HepG2 (cell line): Measurements from ENCODE around the gene PTPRM. TPM values are rescaled to one million over a fixed set of nuclear protein-coding genes. Genes with fewer than 3 reads are reported as not detected.

Experiments used
- ATAC-seq: fragments of 200-7000 bp; cut with Tn5 transposase; 3 replicates; pipeline ENCODE4 v1.9.1; 2020; ENCODE audit warnings: mild to moderate bottlenecking, moderate library complexity
- BruUV-seq: library from RNA; stranded (reverse); fragments of 400-500 nt; replicated peaks from 2 replicates; lab custom pipeline; 2021; lab: Mats Ljungman, UMichigan
- CTCF ChIA-PET: fragments of 300-600 bp; formaldehyde crosslinking; extraction: SDS; loops from one replicate; lab custom pipeline; 2021; ENCODE audit warnings: low total read pairs, inconsistent platforms, low intra/inter-chr PET ratio; lab: Yijun Ruan, JAX
- POLR2A ChIA-PET: fragments of 350-600 bp; sonication (Branson Sonifier 250); formaldehyde crosslinking; loops from one replicate; lab custom pipeline; 2020; ENCODE audit warnings: antibody characterized with exemption, inconsistent platforms; lab: Yijun Ruan, JAX
- DNase-seq: peaks from one replicate; pipeline ENCODE4 v3.0.0-alpha.2; 2015; ENCODE audit warnings: low spot score
- FAIRE-seq: peaks from 3 replicates; lab custom pipeline; 2011; peaks lifted over from hg19 to GRCh38; lab: Jason Lieb, UNC
- H2AFZ ChIP-seq: one replicate; pipeline ENCODE4 v1.6.1; 2011; ENCODE audit warnings: low read length, inconsistent platforms
- H3K27ac ChIP-seq: fragments of 300-600 bp; 3 replicates; pipeline ENCODE4 v1.8.0; 2011; ENCODE audit warnings: mixed run types, mild to moderate bottlenecking, mixed read lengths, low read length, inconsistent platforms; ENCODE audit not compliant: insufficient read depth; ENCODE audit errors: extremely low read length
- H3K27me3 ChIP-seq, 2 experiments: fragments of 200-600 bp in 1 of 2; 2 replicates in 1 of 2; 3 replicates in 1 of 2; pipeline versions ENCODE4 v1.6.0 to v1.8.0; 2011; ENCODE audit warnings: low read length in 2 of 2, mild to moderate bottlenecking in 2 of 2, moderate library complexity in 2 of 2, inconsistent platforms in 1 of 2; ENCODE audit not compliant: insufficient read depth in 2 of 2, control insufficient read depth in 1 of 2
- H3K36me3 ChIP-seq, 2 experiments: fragments of 200-600 bp in 1 of 2; replicated peaks in 1 of 2; 2 replicates in 1 of 2; 3 replicates in 1 of 2; pipeline versions ENCODE4 v1.5.1 to v1.8.0; 2011; ENCODE audit warnings: low read length in 2 of 2, inconsistent platforms in 1 of 2; ENCODE audit not compliant: insufficient read depth in 2 of 2, control insufficient read depth in 1 of 2
- H3K4me1 ChIP-seq: 2 replicates; pipeline ENCODE4 v1.5.1; 2012; ENCODE audit warnings: low read length, inconsistent platforms; ENCODE audit not compliant: insufficient read depth
- H3K4me2 ChIP-seq: 2 replicates; pipeline ENCODE4 v1.6.0; 2011; ENCODE audit warnings: low read depth, low read length, inconsistent platforms
- H3K4me3 ChIP-seq, 3 experiments: fragments of 200-600 bp in 1 of 3; sonication (generic), shearing (Covaris generic) in 1 of 3; replicated peaks in 1 of 3; 2 replicates each; pipeline ENCODE4 v1.5.1; 2011 to 2016; ENCODE audit warnings: low read length in 3 of 3, inconsistent platforms in 2 of 3, low read depth in 2 of 3, mild to moderate bottlenecking in 2 of 3, control low read depth in 1 of 3, mixed read lengths in 1 of 3; ENCODE audit not compliant: insufficient read depth in 1 of 3
- H3K79me2 ChIP-seq: one replicate; pipeline ENCODE4 v1.6.1; 2011; ENCODE audit warnings: low read length, inconsistent platforms; ENCODE audit not compliant: insufficient read depth
- H3K9ac ChIP-seq: 2 replicates; pipeline ENCODE4 v1.6.0; 2011; ENCODE audit warnings: mild to moderate bottlenecking, low read depth, low read length, inconsistent platforms; ENCODE audit not compliant: insufficient read depth
- H3K9me3 ChIP-seq: 2 replicates; pipeline ENCODE4 v1.5.1; 2012; ENCODE audit warnings: mild to moderate bottlenecking, low read length
- H4K20me1 ChIP-seq: 2 replicates; pipeline ENCODE4 v1.6.0; 2011; ENCODE audit warnings: inconsistent platforms, mild to moderate bottlenecking, low read length, moderate library complexity; ENCODE audit not compliant: insufficient read depth
- AFF4 ChIP-seq: sonication (generic); formaldehyde crosslinking; IDR thresholded peaks from 2 replicates; pipeline ENCODE4 v1.4.0; 2020; ENCODE audit warnings: missing genetic modification reagents
- ATF3 ChIP-seq: sonication (generic); formaldehyde crosslinking; IDR thresholded peaks from 2 replicates; pipeline ENCODE4 v1.4.0; 2020; ENCODE audit warnings: missing genetic modification reagents
- MAFG ChIP-seq: sonication (generic); formaldehyde crosslinking; IDR thresholded peaks from 2 replicates; pipeline ENCODE4 v1.5.1; 2020; ENCODE audit warnings: mild to moderate bottlenecking, missing genetic modification reagents
- MTF2 ChIP-seq: sonication (generic); formaldehyde crosslinking; IDR thresholded peaks from 2 replicates; pipeline ENCODE4 v1.5.0; 2020; ENCODE audit warnings: missing genetic modification reagents, borderline replicate concordance
- SAP130 ChIP-seq: IDR thresholded peaks from 2 replicates; pipeline ENCODE4 v1.6.1; 2016; ENCODE audit warnings: low read depth
- SRSF9 ChIP-seq: fragments of 200-400 bp; formaldehyde crosslinking; IDR thresholded peaks from 2 replicates; pipeline ENCODE4 v1.6.1; 2018; ENCODE audit warnings: borderline replicate concordance, mild to moderate bottlenecking, low read depth, low read length; ENCODE audit not compliant: insufficient read depth, poor library complexity, severe bottlenecking
- TGIF2 ChIP-seq: IDR thresholded peaks from 2 replicates; pipeline ENCODE4 v1.6.1; 2016; ENCODE audit warnings: control low read depth, missing compliant biosample characterization
- XBP1 ChIP-seq: sonication (generic); formaldehyde crosslinking; IDR thresholded peaks from 2 replicates; pipeline ENCODE4 v1.5.0; 2020; ENCODE audit warnings: missing genetic modification reagents
- ZHX2 ChIP-seq, 2 experiments: sonication (generic) in 1 of 2; formaldehyde crosslinking in 1 of 2; IDR thresholded peaks; 2 replicates each; pipeline versions ENCODE4 v1.6.1 to v1.9.0; 2014 to 2022; ENCODE audit warnings: antibody characterized with exemption in 1 of 2, borderline replicate concordance in 1 of 2, inconsistent platforms in 1 of 2, low read depth in 1 of 2, missing genetic modification reagents in 1 of 2
- ZNF12 ChIP-seq: sonication (generic); formaldehyde crosslinking; IDR thresholded peaks from 2 replicates; pipeline ENCODE4 v1.5.0; 2020; ENCODE audit warnings: missing genetic modification reagents
- ZSCAN30 ChIP-seq: sonication (generic); formaldehyde crosslinking; IDR thresholded peaks from 2 replicates; pipeline ENCODE4 v1.5.0; 2020; ENCODE audit warnings: mild to moderate bottlenecking, missing genetic modification reagents
- ZSCAN5A ChIP-seq: sonication (generic); formaldehyde crosslinking; IDR thresholded peaks from 2 replicates; pipeline ENCODE4 v1.8.0; 2022; ENCODE audit warnings: mild to moderate bottlenecking, missing genetic modification reagents, borderline replicate concordance
- WGBS: methylation state at CpG from one replicate; pipeline ENCODE4 v1.1.6; 2017; ENCODE audit warnings: low lambda C conversion rate; 5-methylcytosine and 5-hydroxymethylcytosine counted together
- in situ Hi-C: cut with HindIII; loops from 2 replicates; pipeline ENCODE4 v1.10.0; 2017; ENCODE audit warnings: low pct_unique_long_range_greater_than_20kb; ENCODE audit not compliant: extremely low pct_ligation_motif_present
- intact Hi-C: fragments of 100-400 bp; cut with micrococcal nuclease; formaldehyde crosslinking; loops from one replicate; pipeline ENCODE4 v1.10.0; 2022; ENCODE audit not compliant: unreplicated experiment
- polyA plus RNA-seq, 8 experiments: library from polyadenylated mRNA; depleted of rRNA in 3 of 8; stranded (reverse) in 7 of 8; unstranded in 1 of 8; fragments of >200 nt; fragmentation: Illumina TruSeq in 4 of 8; extraction: Trizol in 4 of 8; gene quantifications; 2 replicates each; pipeline versions ENCODE4 v1.2.1 to v1.2.3, GENCODE V29; 2011 to 2016; ENCODE audit warnings: low read depth in 4 of 8, missing spikeins in 1 of 8, mixed read lengths in 1 of 8; ENCODE audit not compliant: insufficient read depth in 1 of 8
- total RNA-seq, 5 experiments: library from RNA; depleted of rRNA; stranded (reverse); fragments of >200 nt; fragmentation: Illumina TruSeq; extraction: Trizol; gene quantifications; 2 replicates each; pipeline ENCODE4 v1.2.3, GENCODE V29; 2016; ENCODE audit warnings: low read depth in 1 of 5

Gene PTPRM
- total and polyA plus RNA-seq, 2 of the 13 experiments (the other 11 are each of a cell fraction or from before 2014, with no cell fraction given) = 12.6 to 108 TPM

- no peak for TF ChIP-seq ZHX2 (IDR thresholded peaks at IDR 0.05; ENCODE audit: low read depth)
- no peak for TF ChIP-seq ZHX2 (CRISPR knock-in tag; IDR thresholded peaks at IDR 0.05; ENCODE audit: borderline replicate concordance)
- no peak for TF ChIP-seq TGIF2 (CRISPR knock-in tag)
Observed at GRCh38 chr18:7548721-7549120, 18.4 kb upstream of the PTPRM start (continued).

GRCh38 chr18:7557973-7558372, 9.1 kb upstream of the PTPRM start:
- no peak for ATAC-seq
- H3K4me1 ChIP-seq = peaks cover 24% of the 10 kb centered on the region

More at GRCh38 chr18:7557973-7558372, 9.1 kb upstream of the PTPRM start:
- no peaks in the 10 kb centered on the region for H3K36me3 ChIP-seq
- H3K4me2 ChIP-seq = no peak overlapping the region
- H3K9ac ChIP-seq = no peak overlapping the region
- FAIRE-seq (no peak), DNase-seq (no peak)
- no peaks in the 10 kb centered on the region for H3K9me3 ChIP-seq
- CTCF ChIA-PET = no interaction called here
- no peak overlapping the region for H3K4me3 ChIP-seq
- H3K79me2 ChIP-seq = no peaks in the 10 kb centered on the region
- H3K27ac ChIP-seq = no peak overlapping the region
- no peak for TF ChIP-seq MAFG (CRISPR knock-in tag)
- TF ChIP-seq ZSCAN30 (CRISPR knock-in tag) = no peak
- no peak for TF ChIP-seq MTF2
- no peak for TF ChIP-seq ZNF12 (CRISPR knock-in tag)
- TF ChIP-seq SRSF9 = no peak
- TF ChIP-seq ZSCAN5A = no peak
- no peak for TF ChIP-seq ATF3 (CRISPR knock-in tag)
- TF ChIP-seq XBP1 (CRISPR knock-in tag) = no peak
- TF ChIP-seq AFF4 = no peak
- no peak for TF ChIP-seq SAP130
- in situ Hi-C loops (no loop called here), intact Hi-C loops (no loop called here)
- WGBS = 28% methylated on average over 2 of the region's 2 CpGs
- H2AFZ ChIP-seq = no peak overlapping the region
- H3K27me3 ChIP-seq = no peaks in the 10 kb centered on the region
- BruUV-seq = no TSS peak
- POLR2A ChIA-PET = no interaction called here
- H4K20me1 ChIP-seq = no peaks in the 10 kb centered on the region
